Measurements from ENCODE around the gene PPP1R12C.
A peak's percentile ranks its signal among the peaks of the same experiment; 100 is the strongest.

Gene PPP1R12C

GRCh38 chr19:55146078-55146704 lies 28.8 kb upstream of the PPP1R12C start:
- DNase-seq, result peak; percentile 35

- peak; percentile 31 for DNase-seq
These were observed 27.8 kb upstream of the PPP1R12C start for GRCh38 chr19:55145232-55145631.

DNA sequence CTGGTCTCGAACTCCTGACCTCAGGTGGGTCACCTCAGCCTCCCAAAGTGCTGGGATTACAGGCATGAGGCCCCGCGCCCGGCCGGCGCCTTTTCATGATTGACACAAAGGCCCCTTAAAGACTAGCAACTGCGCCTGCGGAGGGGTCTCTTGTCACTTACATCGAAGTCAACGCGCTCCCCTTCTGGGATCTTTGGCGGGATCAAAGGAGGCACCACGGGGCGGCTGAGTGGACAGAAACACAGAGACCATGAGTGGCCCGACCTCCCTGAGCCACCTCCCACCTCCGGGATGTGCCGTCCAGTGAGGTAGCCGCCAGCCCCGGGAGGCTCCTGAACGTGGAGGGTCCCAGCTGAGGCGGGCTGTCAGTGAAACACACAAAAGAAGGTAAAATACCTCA lies 24.3 kb upstream of the PPP1R12C start:
- DNase-seq, result no peak

- DNase-seq, result no peak
These were observed 20.5 kb upstream of the PPP1R12C start for GRCh38 chr19:55137915-55138314.

DNA sequence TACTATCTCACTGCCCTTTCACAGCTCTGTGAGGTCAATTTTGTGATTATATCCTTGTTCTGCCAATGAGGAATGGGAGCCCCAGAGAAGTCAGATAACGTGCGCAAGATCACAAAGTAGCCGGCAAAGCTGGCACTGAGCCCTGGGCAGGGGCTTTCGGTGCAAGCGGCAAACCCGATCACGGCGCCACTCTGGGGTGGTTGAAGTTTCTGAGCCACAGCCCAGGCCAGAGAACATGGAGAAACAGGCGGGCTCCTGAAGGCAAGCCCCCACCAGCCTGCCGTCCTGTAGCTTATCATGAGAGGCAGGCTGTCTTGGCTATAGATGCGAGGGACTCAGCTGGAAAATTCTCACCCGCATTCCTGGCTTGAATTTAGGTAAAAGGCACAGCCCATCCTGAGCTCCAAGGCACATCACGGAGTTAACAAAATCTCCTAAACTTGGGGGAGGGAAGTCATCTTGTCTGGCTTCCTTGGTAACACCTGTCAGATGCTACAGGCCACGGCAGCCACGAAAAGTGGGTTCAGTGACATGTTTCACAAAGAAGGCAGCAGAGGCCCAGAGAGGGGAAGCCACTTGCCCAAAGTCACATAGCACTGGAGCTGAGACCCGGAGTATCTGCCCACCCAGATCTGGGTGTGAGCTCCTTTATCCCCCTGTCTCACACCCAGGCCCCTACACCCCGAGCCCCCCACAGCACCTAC lies 19.1 kb upstream of the PPP1R12C start:
- DNase-seq, result no peak

GRCh38 chr19:55134736-55135135 lies 17.3 kb upstream of the PPP1R12C start:
- no peak for DNase-seq

GRCh38 chr19:55133639-55134444 lies 16.4 kb upstream of the PPP1R12C start:
- peak; percentile 28 for DNase-seq

DNA sequence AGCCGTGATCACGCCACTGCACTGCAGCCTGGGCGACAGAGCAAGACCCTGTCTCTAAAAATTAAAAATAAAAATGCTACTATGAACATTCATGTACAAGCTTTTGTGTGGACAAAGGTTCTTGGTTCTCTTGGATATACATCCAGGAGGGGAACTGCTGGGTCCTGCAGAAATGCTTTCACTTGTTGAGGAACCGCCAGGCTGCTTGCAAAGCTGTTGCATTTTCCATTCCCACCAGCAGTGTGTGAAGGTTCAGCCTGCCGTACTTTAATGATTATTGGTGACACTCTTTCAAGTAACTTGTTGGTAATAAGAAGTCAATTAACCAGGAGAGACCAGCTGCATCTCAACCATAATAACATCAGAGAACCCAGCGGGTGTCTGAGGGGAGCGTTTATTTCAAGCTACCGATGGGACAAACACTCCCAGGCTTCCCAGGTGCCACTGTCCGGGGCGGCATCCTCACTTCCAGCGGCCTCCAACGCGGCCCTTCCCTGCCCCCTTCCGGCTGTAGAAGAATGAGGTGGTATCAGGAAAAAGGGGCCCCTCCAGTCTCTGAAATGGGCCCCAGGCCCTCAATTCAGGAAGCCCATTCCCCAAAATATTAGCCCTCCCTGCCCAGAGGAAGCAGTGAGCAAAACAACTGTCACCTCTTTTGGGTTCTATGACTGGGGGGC lies 15.2 kb upstream of the PPP1R12C start:
- DNase-seq, result peak; percentile 13

DNA sequence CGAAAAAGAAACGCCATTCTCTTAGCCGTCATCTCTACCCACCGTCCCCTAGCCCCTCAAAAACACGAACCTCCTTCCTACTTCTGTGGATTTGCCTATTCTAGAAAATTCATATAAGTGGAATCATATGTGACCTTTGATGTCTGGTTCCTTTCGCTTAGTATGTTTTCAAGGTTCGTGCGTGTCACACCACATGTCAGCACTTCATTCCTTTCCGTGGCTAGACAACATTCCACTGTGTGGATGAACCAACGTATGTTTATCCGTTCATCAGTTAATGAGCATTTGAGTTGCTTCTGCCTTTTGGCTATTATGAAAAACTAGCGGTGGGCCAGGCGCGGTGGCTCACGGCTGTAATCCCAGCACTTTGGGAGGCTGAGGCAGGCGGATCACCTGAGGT lies 14.0 kb upstream of the PPP1R12C start:
- no peak for DNase-seq

DNA sequence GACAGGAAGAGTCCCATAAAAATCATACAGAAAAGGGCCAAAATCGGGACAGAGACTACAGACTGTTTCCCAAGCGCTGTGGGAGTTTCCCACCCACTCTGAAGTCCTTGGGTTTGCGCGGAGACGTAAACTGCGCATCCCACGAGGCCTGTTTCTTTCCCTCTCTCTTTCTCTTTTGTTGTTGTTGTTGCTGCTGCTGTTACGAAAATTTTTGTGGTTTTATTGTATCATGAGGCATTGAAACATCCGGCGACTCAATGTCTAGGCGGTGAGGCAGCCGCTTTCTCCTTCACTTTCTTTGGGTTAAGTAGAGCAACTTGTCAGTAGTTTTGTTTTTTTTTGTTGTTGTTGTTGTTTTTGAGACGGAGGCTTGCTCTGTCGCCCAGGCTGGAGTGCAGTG lies 1.6 kb upstream of the PPP1R12C start:
- DNase-seq, result peak; percentile 63

- peak; percentile 18 for DNase-seq
These were observed 1.1 kb upstream of the PPP1R12C start for GRCh38 chr19:55118401-55118991.

DNA sequence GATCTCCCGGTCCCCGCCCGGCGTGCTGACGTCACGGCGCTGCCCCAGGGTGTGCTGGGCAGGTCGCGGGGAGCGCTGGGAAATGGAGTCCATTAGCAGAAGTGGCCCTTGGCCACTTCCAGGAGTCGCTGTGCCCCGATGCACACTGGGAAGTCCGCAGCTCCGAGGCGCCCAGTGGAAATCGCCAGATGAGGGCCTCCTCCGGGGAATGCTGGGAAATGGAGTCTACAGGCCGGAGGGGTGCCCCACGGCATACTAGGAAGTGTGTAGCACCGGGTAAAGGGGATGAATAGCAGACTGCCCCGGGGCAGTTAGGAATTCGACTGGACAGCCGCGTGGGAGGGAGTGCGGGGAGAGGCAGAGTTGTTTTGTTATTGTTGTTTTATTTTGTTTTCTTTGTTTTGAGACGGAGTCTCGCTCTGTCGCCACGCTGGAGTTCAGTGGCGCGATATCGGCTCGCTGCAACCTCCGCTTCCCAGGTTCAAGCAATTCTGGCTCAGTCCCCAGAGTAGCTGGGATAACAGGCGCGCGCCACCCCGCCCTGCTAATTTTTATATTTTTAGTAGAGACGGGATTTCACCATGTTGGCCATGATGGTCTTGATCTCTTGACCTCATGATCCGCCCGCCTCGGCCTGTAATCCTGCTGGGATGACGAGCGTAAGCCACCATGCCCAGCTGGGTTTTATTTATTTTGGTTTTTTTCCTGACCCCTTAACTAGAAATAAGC lies 390 bp upstream of the PPP1R12C start:
- DNase-seq, result peak; percentile 99

DNA sequence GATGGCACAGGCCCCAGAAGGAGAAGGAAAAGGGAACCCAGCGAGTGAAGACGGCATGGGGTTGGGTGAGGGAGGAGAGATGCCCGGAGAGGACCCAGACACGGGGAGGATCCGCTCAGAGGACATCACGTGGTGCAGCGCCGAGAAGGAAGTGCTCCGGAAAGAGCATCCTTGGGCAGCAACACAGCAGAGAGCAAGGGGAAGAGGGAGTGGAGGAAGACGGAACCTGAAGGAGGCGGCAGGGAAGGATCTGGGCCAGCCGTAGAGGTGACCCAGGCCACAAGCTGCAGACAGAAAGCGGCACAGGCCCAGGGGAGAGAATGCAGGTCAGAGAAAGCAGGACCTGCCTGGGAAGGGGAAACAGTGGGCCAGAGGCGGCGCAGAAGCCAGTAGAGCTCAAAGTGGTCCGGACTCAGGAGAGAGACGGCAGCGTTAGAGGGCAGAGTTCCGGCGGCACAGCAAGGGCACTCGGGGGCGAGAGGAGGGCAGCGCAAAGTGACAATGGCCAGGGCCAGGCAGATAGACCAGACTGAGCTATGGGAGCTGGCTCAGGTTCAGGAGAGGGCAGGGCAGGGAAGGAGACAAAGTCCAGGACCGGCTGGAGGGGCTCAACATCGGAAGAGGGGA lies 1.1 kb downstream of the PPP1R12C start:
- DNase-seq, result peak; percentile 71

GRCh38 chr19:55115446-55116065 lies 1.9 kb downstream of the PPP1R12C start:
- no peak for DNase-seq

GRCh38 chr19:55114566-55115145 lies 2.8 kb downstream of the PPP1R12C start:
- no peak for DNase-seq

DNA sequence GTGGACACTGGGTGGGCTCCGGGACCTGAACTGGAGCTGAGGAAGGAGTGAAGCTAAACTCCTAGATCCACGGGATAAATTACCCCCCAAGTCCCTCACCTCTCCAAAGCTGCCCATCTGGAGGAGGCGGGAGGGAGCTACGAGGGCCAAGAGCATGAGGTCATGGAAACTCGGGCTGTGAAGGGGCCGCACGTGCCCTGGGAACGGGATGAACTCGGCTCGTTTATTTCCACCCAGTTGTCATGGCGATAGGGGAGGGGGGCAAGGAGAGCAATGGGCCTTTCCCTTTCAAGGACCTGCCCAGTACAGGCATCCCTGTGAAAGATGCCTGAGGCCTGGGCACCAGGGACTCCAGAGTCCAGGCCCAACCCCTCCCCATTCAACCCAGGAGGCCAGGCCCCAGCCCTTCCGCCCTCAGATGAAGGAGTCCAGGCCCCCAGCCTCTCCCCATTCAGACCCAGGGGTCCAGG lies 3.8 kb downstream of the PPP1R12C start:
- DNase-seq, result no peak

- DNase-seq, result no peak
These were observed 4.5 kb downstream of the PPP1R12C start for GRCh38 chr19:55112777-55113569.

DNA sequence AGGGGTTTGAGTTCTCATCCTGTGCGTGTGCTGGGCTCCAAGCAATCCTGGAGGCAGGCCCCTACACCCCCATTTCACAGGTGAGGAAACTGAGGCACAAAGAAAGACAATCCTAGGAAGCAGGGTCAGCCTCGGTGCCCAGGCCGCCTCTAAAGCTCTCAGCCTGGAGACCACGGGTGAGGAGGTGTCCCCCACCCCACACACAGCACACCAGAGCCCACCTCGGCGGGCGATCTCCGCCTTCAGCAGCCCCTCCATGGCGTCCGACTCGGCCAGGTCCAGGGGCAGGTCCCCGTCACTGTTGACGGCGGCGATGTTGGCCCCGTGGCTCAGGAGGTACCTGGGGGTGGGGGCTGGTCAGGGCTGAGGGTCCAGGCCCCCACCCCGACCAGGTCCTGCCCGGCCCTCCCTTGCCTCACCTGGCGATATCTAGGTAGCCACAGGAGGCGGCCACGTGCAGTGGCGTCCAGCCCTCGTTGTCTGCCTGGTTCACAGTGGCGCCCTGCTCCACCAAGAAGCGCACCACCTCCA lies 5.1 kb downstream of the PPP1R12C start:
- DNase-seq, result no peak

DNA sequence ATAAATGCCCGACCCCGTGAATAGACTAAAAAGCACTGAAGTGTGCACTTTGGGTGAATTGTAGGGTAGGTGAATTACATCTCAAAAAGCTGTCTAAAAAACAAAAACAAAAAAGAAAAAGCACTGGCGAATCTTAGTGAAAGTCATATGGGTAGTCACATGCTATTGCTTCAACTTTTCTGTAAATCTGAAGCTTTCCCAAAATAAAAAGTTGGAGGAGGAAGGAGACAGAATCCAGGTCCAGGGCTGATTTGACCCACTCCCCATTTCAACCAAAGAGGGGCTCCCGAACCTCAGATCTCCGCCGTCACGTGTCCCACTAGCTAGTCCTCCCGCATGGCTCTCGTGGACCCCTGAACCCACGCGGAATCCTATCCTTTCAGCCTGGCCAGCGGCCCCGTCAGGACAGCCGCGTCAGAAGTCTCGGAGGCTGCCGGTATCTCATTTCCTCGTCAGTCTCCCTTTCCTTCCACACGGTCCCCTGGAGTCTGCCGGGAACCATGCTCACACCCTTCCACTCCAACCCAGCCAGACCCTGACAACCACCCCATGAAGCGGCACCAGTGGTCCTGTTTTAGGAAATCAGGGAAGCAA lies 6.1 kb downstream of the PPP1R12C start:
- no peak for DNase-seq

Measured in suppressor macrophage treated with lipopolysaccharide for 4 hours (primary cell).